Stimulated activated CD4-positive, alpha-beta T cell treated with anti-CD3 and anti-CD28 coated beads, Interleukin-4, amount 100 ng/mL, for 4 hours (primary cell): ENCODE measurements around the gene PCSK1N.

Experiments
- DNase-seq, 2 experiments: peaks; one replicate each; pipeline ENCODE4 v3.0.0-alpha.2; 2020

Gene PCSK1N

DNA sequence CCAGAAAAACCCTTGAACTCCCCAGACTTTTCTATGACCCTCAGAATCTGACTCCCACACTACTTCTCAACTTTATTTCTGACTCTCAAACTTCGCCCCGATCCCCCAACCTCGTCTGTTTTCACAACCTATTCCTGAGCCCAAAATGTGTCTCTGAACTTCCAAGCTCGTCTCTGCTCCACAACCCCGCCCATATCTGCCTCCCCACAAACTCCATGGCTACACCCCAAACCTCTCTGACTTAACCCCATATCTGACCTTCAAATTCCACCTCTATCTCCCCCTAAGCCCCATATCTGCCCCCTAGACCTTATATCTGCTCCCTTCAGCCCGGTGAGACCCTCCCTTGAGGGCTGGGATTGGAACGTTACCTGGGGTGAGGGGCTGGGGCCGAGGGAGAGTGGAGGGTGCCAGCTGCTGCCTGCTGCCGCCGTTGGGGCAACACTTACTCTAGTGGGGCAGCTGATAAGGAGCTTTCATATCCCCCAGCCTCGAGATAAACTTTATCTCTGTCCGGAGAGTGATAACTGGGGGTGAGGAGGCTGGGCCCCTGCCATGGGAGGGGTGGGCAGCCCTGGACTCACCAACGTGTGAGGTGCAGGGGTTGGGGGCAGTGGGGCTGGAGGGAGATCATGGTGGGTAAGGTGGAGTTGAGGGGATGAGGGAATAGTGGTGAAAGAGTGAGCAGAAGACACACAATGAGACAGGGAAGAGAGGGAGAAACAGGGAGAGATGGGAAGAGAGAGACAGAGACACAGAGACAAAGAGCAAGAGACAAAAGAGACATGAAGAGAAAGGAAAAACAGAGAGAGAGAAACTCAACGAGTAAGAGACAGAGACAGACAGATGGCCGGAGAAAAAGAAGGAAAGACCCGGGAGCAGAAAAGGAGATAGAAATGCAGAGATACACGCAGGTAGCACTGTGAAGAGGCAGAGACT is 47.6 kb downstream of the PCSK1N start:
- no peak for DNase-seq

DNA sequence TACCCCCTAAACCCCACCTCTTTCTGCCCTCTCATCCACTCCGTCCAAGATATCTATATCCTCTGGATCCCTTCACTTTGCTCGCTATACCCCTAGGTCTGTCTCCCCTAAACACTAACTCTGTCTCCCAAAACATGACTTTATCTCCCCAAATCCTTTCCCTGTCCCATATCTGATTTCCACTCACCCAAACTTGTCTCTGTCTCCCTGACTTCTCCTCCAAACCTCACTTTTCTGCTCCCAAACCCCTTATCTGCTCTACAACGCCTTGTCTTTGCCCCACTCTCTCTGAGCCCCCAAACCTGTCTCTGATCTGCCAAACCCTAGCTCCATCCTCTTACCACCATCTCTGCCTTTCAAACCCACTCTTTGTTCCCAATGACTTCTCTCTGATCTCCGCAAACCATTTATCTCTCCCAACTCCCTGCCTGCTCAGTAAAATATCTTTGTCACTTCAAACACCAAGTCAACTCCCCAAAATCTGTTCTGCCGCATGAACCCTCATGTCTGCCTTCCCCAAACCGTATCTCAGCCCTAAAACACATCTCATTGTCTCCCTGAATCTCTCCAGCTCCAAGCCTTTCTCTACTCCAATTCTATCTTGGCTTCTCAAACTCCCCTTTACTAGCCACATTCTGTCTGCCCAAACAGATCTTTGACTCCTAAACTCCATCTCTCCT is 48.4 kb downstream of the PCSK1N start:
- no peak for DNase-seq

DNA sequence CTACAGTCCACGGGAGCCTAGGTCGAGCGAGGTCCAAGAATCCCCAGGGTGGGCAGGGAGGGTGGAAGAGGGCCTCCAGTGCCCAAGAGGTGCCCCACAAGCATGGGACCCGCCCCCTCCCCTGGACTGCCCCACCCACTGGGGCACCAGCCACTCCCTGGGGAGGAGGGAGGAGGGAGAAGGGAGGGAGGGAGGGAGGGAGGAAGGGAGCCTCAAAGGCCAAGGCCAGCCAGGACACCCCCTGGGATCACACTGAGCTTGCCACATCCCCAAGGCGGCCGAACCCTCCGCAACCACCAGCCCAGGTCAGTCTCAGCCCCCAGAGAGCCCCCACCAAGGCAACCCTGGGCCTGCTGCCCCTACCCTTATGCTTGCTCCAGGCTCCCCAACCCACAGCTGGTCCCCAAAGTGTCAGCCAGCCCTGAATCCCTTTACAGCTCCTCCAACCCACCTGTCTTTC is 49.0 kb downstream of the PCSK1N start, which contains the start of gene GATA1:
TSS of gene GATA1 (plus strand) at position 250 of the 460 bp plus-strand sequence. CDS start 4,520 bp downstream, outside the sequence.
- no peak for DNase-seq

DNA sequence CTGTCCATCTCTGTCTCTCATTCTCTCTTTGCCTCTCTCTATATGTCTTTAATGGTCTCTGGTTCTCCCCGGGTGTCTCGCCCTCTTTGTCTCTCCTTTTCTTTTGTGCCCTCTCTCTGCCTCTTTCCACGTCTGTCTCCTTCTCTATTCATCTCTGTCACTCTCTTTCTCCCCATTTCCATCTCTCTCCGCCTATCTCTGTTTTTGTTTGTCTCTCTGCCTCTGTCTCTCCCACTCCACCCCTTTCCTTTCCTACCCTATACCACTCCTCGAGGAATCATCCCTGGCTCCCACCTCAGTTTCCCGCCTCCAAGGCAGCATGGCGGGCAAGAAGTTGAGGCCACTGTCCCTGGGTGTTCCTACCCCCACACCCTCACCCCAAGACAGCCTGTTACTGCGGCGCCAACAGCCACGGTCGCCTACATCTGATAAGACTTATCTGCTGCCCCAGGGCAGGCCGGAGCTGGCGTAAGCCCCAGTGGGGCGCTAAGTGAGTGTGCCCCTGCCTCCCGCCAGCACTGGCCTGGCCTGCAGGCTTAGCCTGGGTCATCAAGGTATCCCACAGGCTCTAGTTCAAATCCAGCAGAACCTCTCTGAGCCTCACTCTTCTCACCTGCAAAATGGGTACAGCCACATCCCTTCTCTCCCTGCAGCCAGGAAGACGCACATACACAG is 49.7 kb downstream of the PCSK1N start:
- no peak for DNase-seq

DNA sequence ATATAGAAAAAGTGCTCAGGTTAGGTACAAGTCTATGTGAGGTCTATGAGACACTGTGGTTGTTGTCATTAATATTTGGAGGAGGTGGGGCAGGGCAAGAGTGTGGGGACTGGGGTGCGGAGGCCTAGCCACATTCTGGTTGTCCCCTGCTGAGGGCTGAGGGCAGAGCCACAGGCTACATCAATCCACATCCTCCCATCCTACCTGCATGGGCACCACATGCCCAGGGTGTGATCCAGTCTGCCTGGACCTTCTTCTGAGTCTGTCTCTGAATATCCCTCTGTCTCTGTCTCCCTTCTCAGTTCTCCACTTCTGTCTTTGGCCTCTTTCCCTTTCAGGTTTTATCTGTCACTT is 50.2 kb downstream of the PCSK1N start:
- DNase-seq, result no peak

DNA sequence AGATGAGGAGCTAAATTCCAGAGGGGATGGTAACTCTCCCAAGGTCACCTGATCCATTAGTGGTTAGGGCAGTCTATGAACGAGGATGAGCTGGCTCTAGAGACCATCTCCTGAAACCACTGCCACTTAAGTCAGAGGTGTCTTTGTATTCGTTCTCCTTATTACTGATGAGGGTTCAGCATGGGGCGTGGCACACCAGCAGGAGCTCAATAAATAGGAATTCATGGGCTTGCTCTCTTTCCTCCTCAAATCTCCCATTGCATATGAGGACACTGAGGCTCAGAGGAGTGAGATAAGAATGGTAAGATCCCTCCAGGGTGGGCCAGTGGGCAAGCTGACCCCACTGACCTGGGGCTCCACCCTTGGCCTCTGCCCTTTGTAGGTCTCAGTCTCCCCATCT is 50.7 kb downstream of the PCSK1N start:
- no peak for DNase-seq

DNA sequence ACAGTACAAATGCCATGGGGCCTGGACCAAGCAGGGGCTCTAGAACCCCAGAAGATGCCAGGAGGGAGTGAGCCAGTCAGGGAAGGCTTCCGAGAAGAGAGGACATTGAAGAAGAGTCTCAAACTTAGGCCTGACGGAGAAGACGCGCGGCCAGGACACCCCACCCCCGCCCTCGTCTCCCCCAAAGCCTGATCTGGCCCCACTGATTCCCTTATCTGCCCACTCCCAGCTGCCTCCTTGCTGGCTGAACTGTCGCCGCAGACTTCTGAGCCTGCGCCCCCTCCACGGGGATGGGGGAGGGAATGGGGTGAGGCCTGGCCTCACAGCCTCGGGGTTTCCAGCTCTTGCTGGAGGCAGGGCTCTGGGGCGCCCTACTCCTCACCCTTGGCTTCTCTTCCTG is 52.6 kb downstream of the PCSK1N start:
- no peak for DNase-seq

DNA sequence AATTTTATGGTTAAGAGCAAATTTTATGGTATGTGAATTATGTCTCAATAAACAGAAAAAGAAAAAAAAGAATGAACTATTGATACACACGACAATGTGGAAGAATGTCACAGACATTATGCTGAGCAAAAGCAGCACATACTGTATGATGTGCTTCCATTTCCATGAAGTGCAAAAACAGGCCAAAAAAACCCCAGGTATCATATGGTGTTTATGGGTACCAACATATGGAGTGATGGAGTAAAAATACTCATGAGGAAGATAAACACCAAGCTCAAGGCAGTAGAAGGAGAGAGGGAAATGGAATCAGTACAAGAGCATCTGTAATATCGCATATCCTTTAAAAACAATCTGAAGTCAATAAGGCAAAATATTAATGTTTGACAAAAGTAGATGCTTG is 53.2 kb downstream of the PCSK1N start:
- no peak for DNase-seq

DNA sequence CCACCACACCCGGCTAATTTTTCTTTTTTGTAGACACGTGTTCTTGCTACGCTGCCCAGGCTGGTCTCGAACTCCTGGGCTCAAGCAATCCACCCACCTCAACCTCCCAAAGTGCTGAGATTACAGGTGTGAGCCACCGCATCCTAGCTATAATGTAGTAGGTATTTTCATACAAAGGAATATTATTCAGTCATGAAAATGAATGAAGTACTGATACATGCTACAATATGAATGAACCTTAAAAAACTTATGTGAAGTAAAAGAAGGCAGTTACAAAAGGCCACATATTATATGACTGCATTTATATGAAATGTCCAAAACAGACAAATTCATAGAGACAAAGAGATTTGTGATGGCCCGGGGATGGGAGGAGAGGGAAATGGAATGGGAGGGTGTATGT is 53.7 kb downstream of the PCSK1N start:
- DNase-seq, result no peak
